Endothelial cell of umbilical vein (primary cell): ENCODE results near the gene NEBL. TPM values are rescaled to one million over a fixed set of nuclear protein-coding genes. Genes with fewer than 3 reads are reported as not detected.

ENCODE experiments used
- BruUV-seq: library from RNA; stranded (reverse); fragments of 400-500 nt; replicated peaks from 2 replicates; lab custom pipeline; 2021; lab: Mats Ljungman, UMichigan
- CTCF ChIA-PET: fragments of 300-600, 350-600 bp; sonication (Branson Sonifier 250); formaldehyde crosslinking; loops from one replicate; lab custom pipeline; 2021; ENCODE audit warnings: antibody characterized with exemption, inconsistent platforms; lab: Charles Lee
- POLR2A ChIA-PET: fragments of 300-600, 350-600 bp; sonication (Branson Sonifier 250); formaldehyde crosslinking; loops from one replicate; lab custom pipeline; 2021; ENCODE audit warnings: antibody characterized with exemption, inconsistent platforms; lab: Charles Lee
- DNase-seq: peaks from one replicate; pipeline ENCODE4 v3.0.0-alpha.2; 2011; ENCODE audit warnings: low read depth, low spot score
- FAIRE-seq: peaks from 2 replicates; lab custom pipeline; 2011; peaks lifted over from hg19 to GRCh38; lab: Jason Lieb, UNC
- H2AFZ ChIP-seq: 2 replicates; pipeline ENCODE4 v1.6.0; 2012; ENCODE audit warnings: low read depth, low read length, control low read depth, inconsistent platforms
- H3K27ac ChIP-seq: 2 replicates; pipeline ENCODE4 v1.5.1; 2011; ENCODE audit warnings: low read depth, mild to moderate bottlenecking, control low read depth, low read length, moderate library complexity; ENCODE audit not compliant: insufficient read depth
- H3K27me3 ChIP-seq, 2 experiments: 2 replicates each; pipeline versions ENCODE4 v1.6.0 to v1.6.1; 2011; ENCODE audit warnings: low read length in 2 of 2, mixed read lengths in 1 of 2; ENCODE audit not compliant: control insufficient read depth in 2 of 2, insufficient read depth in 2 of 2
- H3K36me3 ChIP-seq, 2 experiments: 2 replicates in 1 of 2; 3 replicates in 1 of 2; pipeline ENCODE4 v1.5.1; 2011; ENCODE audit warnings: low read length in 2 of 2, mild to moderate bottlenecking in 1 of 2, moderate library complexity in 1 of 2; ENCODE audit not compliant: control insufficient read depth in 2 of 2, insufficient read depth in 2 of 2; ENCODE audit errors: extremely low read depth in 1 of 2
- H3K4me1 ChIP-seq: 3 replicates; pipeline ENCODE4 v1.5.1; 2011; ENCODE audit warnings: mild to moderate bottlenecking, low read length; ENCODE audit not compliant: control insufficient read depth, insufficient read depth; ENCODE audit errors: extremely low read depth
- H3K4me2 ChIP-seq: 2 replicates; pipeline ENCODE4 v1.6.1; 2011; ENCODE audit warnings: low read length, control low read depth, mixed read lengths; ENCODE audit not compliant: insufficient read depth
- H3K4me3 ChIP-seq, 3 experiments: fragments of 200-600 bp in 1 of 3; sonication (generic), shearing (Covaris generic) in 1 of 3; replicated peaks in 1 of 3; 2 replicates each; pipeline ENCODE4 v1.5.1; 2011 to 2016; ENCODE audit warnings: control low read depth in 3 of 3, low read length in 3 of 3, mild to moderate bottlenecking in 2 of 3, inconsistent platforms in 1 of 3, low read depth in 1 of 3, moderate library complexity in 1 of 3; ENCODE audit not compliant: insufficient read depth in 1 of 3
- H3K79me2 ChIP-seq: 2 replicates; pipeline ENCODE4 v1.6.0; 2012; ENCODE audit warnings: low read length, inconsistent platforms; ENCODE audit not compliant: control insufficient read depth, insufficient read depth
- H3K9ac ChIP-seq: replicated peaks from 2 replicates; pipeline ENCODE3; 2011; ENCODE audit warnings: low read length, control low read depth; ENCODE audit not compliant: insufficient read depth; ENCODE audit errors: extremely low read depth
- H3K9me1 ChIP-seq: replicated peaks from 3 replicates; pipeline ENCODE4 v1.6.0; 2011; ENCODE audit warnings: mild to moderate bottlenecking, low read length; ENCODE audit not compliant: control insufficient read depth, insufficient read depth; ENCODE audit errors: extremely low read depth
- H3K9me3 ChIP-seq: replicated peaks from 2 replicates; pipeline ENCODE4 v1.5.1; 2012; ENCODE audit warnings: low read length, inconsistent platforms; ENCODE audit not compliant: control insufficient read depth, insufficient read depth
- H4K20me1 ChIP-seq: replicated peaks from 2 replicates; pipeline ENCODE3; 2011; ENCODE audit warnings: mild to moderate bottlenecking, low read length; ENCODE audit not compliant: control insufficient read depth, insufficient read depth; ENCODE audit errors: extremely low read depth
- CTCF ChIP-seq, 2 donors: IDR thresholded peaks; 1 replicate in 1 of 2; 2 replicates in 1 of 2; pipeline ENCODE4 v1.5.1; 2011; ENCODE audit warnings: low read length in 2 of 2, mild to moderate bottlenecking in 2 of 2, moderate library complexity in 2 of 2, control low read depth in 1 of 2, inconsistent platforms in 1 of 2, low read depth in 1 of 2; ENCODE audit not compliant: insufficient read depth in 1 of 2; ENCODE audit errors: extremely low read depth in 1 of 2
- EZH2 ChIP-seq: IDR thresholded peaks from 2 replicates; pipeline ENCODE4 v1.6.1; 2012; ENCODE audit warnings: borderline replicate concordance, low read depth, mild to moderate bottlenecking, moderate library complexity, low read length, inconsistent platforms; ENCODE audit not compliant: severe bottlenecking
- FOS ChIP-seq: IDR thresholded peaks from 2 replicates; pipeline ENCODE4 v1.6.1; 2011; ENCODE audit warnings: mild to moderate bottlenecking, low read length, moderate library complexity, borderline replicate concordance; ENCODE audit not compliant: insufficient read depth
- GATA2 ChIP-seq: IDR thresholded peaks from 2 replicates; pipeline ENCODE4 v1.7.0; 2011; ENCODE audit warnings: low read depth, mild to moderate bottlenecking, moderate library complexity, mixed read lengths, low read length; ENCODE audit not compliant: insufficient read length, insufficient read depth
- JUN ChIP-seq: IDR thresholded peaks from 2 replicates; pipeline ENCODE4 v1.6.1; 2011; ENCODE audit warnings: borderline replicate concordance, low read depth; ENCODE audit not compliant: insufficient read length, insufficient read depth
- MAX ChIP-seq: IDR thresholded peaks from 2 replicates; pipeline ENCODE4 v1.6.1; 2011; ENCODE audit not compliant: insufficient read depth, insufficient read length
- MYC ChIP-seq: IDR thresholded peaks from one replicate; pipeline ENCODE4 v1.6.1; 2011; ENCODE audit warnings: mild to moderate bottlenecking, low read depth, low read length
- POLR2A ChIP-seq: IDR thresholded peaks from 2 replicates; pipeline ENCODE4 v1.6.1; 2012; ENCODE audit warnings: low read depth, mild to moderate bottlenecking, control low read depth, low read length
- POLR2AphosphoS5 ChIP-seq: IDR thresholded peaks from 2 replicates; pipeline ENCODE4 v1.6.1; 2012; ENCODE audit warnings: low read depth, mild to moderate bottlenecking, control low read depth, low read length, moderate library complexity; ENCODE audit not compliant: insufficient read depth
- dilution Hi-C: fragments of 300-500 bp; cut with MboI; formaldehyde crosslinking; loops from one replicate; pipeline ENCODE4 v1.15.0; 2019; ENCODE audit warnings: low sequenced_read_pairs; ENCODE audit not compliant: extremely low pct_ligation_motif_present
- intact Hi-C: fragments of 100-400 bp; cut with micrococcal nuclease; formaldehyde crosslinking; loops from one replicate; pipeline ENCODE4 v1.10.0; 2022
- polyA plus RNA-seq, 4 experiments: library from polyadenylated mRNA; depleted of rRNA in 3 of 4; stranded (reverse) in 3 of 4; unstranded in 1 of 4; fragments of >200 nt; gene quantifications; 2 replicates each; pipeline versions ENCODE4 v1.2.1 to v1.2.3, GENCODE V29; 2011 to 2012; ENCODE audit warnings: missing spikeins in 1 of 4
- total RNA-seq: library from RNA; stranded (reverse); gene quantifications from 2 replicates; pipeline ENCODE4 v1.2.3, GENCODE V29; 2021

Gene NEBL
- total and polyA plus RNA-seq, 2 donors (not counting 3 experiments of a cell fraction or from before 2014, with no cell fraction given), result 0.17 to 0.66 TPM

GRCh38 chr10:20814116-20814515 is 83.0 kb downstream of the NEBL start:
- no TSS peak for BruUV-seq
- TF ChIP-seq MYC (no peak), GATA2 (no peak)
- Histone ChIP-seq H3K4me1 (no peaks in the 10 kb centered on the region), H3K27me3 (no peaks in the 10 kb centered on the region), H3K9ac (no peak overlapping the region), H2AFZ (no peak overlapping the region), H3K9me1 (no peaks in the 10 kb centered on the region), H3K79me2 (no peaks in the 10 kb centered on the region), H3K27ac (no peak overlapping the region), H4K20me1 (no peaks in the 10 kb centered on the region), H3K4me2 (no peak overlapping the region), H3K36me3 (no peaks in the 10 kb centered on the region), H3K4me3 (no peak overlapping the region), H3K9me3 (no peaks in the 10 kb centered on the region)
- dilution Hi-C loops (no loop called here), intact Hi-C loops (no loop called here)
- FAIRE-seq (no peak), DNase-seq (no peak)
- POLR2A ChIA-PET, result no interaction called here
- CTCF ChIA-PET, result no interaction called here

- Histone ChIP-seq H3K4me2 (no peak overlapping the region), H3K9me1 (no peaks in the 10 kb centered on the region), H3K27me3 (no peaks in the 10 kb centered on the region), H3K4me3 (no peak overlapping the region), H3K9ac (no peak overlapping the region), H3K27ac (no peak overlapping the region), H2AFZ (no peak overlapping the region), H3K36me3 (no peaks in the 10 kb centered on the region), H4K20me1 (no peaks in the 10 kb centered on the region), H3K79me2 (no peaks in the 10 kb centered on the region), H3K9me3 (no peaks in the 10 kb centered on the region), H3K4me1 (no peaks in the 10 kb centered on the region)
- dilution Hi-C loops (no loop called here), intact Hi-C loops (no loop called here)
- CTCF ChIA-PET, result no interaction called here
- no peak for TF ChIP-seq CTCF (IDR thresholded peaks at IDR 0.05; ENCODE audit: extremely low read depth in 1 of 2, insufficient read depth in 1 of 2, low read depth in 1 of 2, low read length in 2 of 2)
- no peak for TF ChIP-seq POLR2A
- TF ChIP-seq MAX, result no peak
- TF ChIP-seq JUN, result no peak
- no peak for TF ChIP-seq EZH2
- no peak for TF ChIP-seq MYC
- no peak for TF ChIP-seq FOS
- TF ChIP-seq GATA2, result no peak
- no peak for TF ChIP-seq POLR2AphosphoS5
- DNase-seq (no peak), FAIRE-seq (no peak)
- POLR2A ChIA-PET, result no interaction called here
- no TSS peak for BruUV-seq
Observed at GRCh38 chr10:20811131-20811530, 86.0 kb downstream of the NEBL start.
